Breast epithelium (tissue), 4 donors: ENCODE data around the gene TBX5. TPM values are rescaled to one million over a fixed set of nuclear protein-coding genes. Genes with fewer than 3 reads are reported as not detected.

Experiments
- DNase-seq, 2 donors: peaks; one replicate each; pipeline ENCODE4 v3.0.0-alpha.2; 2019; ENCODE audit warnings: low spot score in 2 of 2
- H3K27ac ChIP-seq, 2 donors: fragments of 200-600 bp; sonication (generic) in 1 of 2; one replicate each; pipeline ENCODE4 v1.5.1; 2016 to 2019; ENCODE audit warnings: mild to moderate bottlenecking in 1 of 2
- H3K27me3 ChIP-seq, 2 donors: fragments of 200-600 bp; sonication (generic) in 1 of 2; one replicate each; pipeline versions ENCODE4 v1.5.1 to v1.6.0; 2017 to 2019; ENCODE audit warnings: control low read depth in 1 of 2, mild to moderate bottlenecking in 1 of 2
- H3K36me3 ChIP-seq: fragments of 200-600 bp; one replicate; pipeline ENCODE4 v1.5.1; 2019
- H3K4me1 ChIP-seq, 2 donors: fragments of 200-600 bp; sonication (generic); one replicate each; pipeline ENCODE4 v1.5.1; 2016 to 2019; ENCODE audit warnings: control low read depth in 1 of 2
- H3K4me3 ChIP-seq, 3 donors: fragments of 200-600 bp; sonication (generic); 1 replicate in 2 of 3; 2 replicates in 1 of 3; pipeline ENCODE4 v1.5.1; 2016 to 2019; ENCODE audit warnings: mild to moderate bottlenecking in 3 of 3, moderate library complexity in 2 of 3
- H3K9me3 ChIP-seq, 2 donors: fragments of 200-600 bp; sonication (generic) in 1 of 2; one replicate each; pipeline ENCODE4 v1.5.1; 2016 to 2019; ENCODE audit warnings: control low read depth in 1 of 2
- POLR2A ChIP-seq: fragments of 450-650 bp; IDR thresholded peaks from one replicate; pipeline ENCODE4 v1.6.1; 2016; ENCODE audit warnings: antibody characterized with exemption, mild to moderate bottlenecking, moderate library complexity
- POLR2AphosphoS5 ChIP-seq, 3 donors: sonication (generic); formaldehyde crosslinking; IDR thresholded peaks; one replicate each; pipeline ENCODE4 v1.6.1; 2017; ENCODE audit warnings: antibody characterized with exemption in 3 of 3
- intact Hi-C: fragments of 100-400 bp; cut with DNase I; formaldehyde crosslinking; loops from one replicate; pipeline ENCODE4 v1.15.1; 2023; ENCODE audit warnings: low total_unique reads
- total RNA-seq, 3 donors: library from RNA; depleted of rRNA; stranded (reverse); fragments of >200 nt; gene quantifications; one replicate each; pipeline ENCODE4 v1.1.0, GENCODE V29; 2016
- TF ChIP-seq, protein P1 (sequence below), 3 donors: fragments of 450-650 bp; IDR thresholded peaks; one replicate each; pipeline ENCODE4 v1.5.1; 2016 to 2017; ENCODE audit warnings: antibody characterized with exemption in 3 of 3, mild to moderate bottlenecking in 3 of 3, moderate library complexity in 3 of 3

TBX5 gene
- total RNA-seq, 3 donors from 2014 or later, result 2.2 to 10.2 (median 6.2) TPM

DNA sequence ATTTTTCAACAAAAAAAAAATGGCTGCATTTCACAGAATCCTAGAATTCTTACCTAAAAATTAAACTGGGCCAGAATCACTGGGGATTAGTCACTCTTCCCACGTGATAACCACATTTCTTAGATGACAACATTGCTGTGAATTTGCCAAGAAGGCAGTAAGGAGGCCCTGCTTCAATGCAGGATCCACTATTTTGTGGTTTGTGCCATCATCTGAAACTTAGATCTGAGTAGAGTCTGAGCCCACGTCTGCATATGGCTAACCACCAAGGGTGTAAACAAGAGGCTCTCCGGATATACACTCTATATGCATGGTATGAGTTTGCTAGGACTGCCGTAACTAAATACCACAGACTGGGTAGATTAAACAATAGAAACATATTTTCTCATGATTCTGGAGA is 24.4 kb upstream of the TBX5 start:
- no peaks in the 10 kb centered on the region for H3K4me1 ChIP-seq
- H3K27ac ChIP-seq, result peak overlapping the region in 1 of 2 donors; percentile 32
- intact Hi-C loops, result no loop called here
- H3K27me3 ChIP-seq, result no peaks in the 10 kb centered on the region
- TF ChIP-seq, protein P1, sequence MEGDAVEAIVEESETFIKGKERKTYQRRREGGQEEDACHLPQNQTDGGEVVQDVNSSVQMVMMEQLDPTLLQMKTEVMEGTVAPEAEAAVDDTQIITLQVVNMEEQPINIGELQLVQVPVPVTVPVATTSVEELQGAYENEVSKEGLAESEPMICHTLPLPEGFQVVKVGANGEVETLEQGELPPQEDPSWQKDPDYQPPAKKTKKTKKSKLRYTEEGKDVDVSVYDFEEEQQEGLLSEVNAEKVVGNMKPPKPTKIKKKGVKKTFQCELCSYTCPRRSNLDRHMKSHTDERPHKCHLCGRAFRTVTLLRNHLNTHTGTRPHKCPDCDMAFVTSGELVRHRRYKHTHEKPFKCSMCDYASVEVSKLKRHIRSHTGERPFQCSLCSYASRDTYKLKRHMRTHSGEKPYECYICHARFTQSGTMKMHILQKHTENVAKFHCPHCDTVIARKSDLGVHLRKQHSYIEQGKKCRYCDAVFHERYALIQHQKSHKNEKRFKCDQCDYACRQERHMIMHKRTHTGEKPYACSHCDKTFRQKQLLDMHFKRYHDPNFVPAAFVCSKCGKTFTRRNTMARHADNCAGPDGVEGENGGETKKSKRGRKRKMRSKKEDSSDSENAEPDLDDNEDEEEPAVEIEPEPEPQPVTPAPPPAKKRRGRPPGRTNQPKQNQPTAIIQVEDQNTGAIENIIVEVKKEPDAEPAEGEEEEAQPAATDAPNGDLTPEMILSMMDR (IDR thresholded peaks at IDR 0.05), result no peak
- peak in 1 of 3 donors; percentile 20 for TF ChIP-seq POLR2AphosphoS5 (IDR thresholded peaks at IDR 0.05)
- TF ChIP-seq POLR2A, result no peak
- H3K4me3 ChIP-seq, result no peak overlapping the region
- no peaks in the 10 kb centered on the region for H3K36me3 ChIP-seq
- DNase-seq, result no peak
- H3K9me3 ChIP-seq, result no peaks in the 10 kb centered on the region

DNA sequence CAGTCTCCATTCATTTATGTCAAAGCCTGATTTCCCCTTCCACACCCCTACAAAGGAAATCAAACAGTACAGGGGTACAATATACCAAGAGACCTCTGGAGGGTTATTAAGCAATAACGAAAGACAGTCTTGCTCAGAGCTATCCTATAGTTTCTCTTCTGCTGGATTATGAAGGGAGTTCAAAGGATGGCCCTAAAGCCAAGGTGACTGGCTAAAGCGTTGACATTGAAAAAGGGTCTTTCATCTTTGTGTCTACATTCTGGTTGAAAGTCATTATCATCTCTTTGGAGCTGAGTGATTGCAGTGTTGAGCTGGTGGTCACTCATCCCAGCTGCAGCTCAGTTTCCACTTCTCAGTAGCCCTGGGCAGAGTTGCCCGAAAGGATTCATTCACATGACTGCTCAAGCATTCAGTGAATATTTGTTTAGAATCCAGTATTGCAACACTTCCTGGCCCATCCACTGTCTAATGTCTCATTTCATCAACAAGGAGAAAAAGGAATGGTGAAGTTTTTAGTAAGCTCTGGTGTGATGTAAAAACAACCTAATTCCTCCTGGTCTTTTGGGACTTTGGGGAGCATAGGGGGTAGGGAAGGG is 19.2 kb upstream of the TBX5 start:
- TF ChIP-seq POLR2AphosphoS5 (IDR thresholded peaks at IDR 0.05) (peak in 1 of 3 donors; percentile 43), POLR2A (no peak)
- TF ChIP-seq, protein P1 (IDR thresholded peaks at IDR 0.05), result no peak
- no peak overlapping the region for H3K4me3 ChIP-seq
- intact Hi-C loops, result no loop called here
- H3K36me3 ChIP-seq, result no peaks in the 10 kb centered on the region
- no peaks in the 10 kb centered on the region for H3K9me3 ChIP-seq
- H3K27ac ChIP-seq, result no peak overlapping the region
- H3K4me1 ChIP-seq, result no peaks in the 10 kb centered on the region
- H3K27me3 ChIP-seq, result peaks cover 0 to 7% of the 10 kb centered on the region in 2 donors
- DNase-seq, result no peak

DNA sequence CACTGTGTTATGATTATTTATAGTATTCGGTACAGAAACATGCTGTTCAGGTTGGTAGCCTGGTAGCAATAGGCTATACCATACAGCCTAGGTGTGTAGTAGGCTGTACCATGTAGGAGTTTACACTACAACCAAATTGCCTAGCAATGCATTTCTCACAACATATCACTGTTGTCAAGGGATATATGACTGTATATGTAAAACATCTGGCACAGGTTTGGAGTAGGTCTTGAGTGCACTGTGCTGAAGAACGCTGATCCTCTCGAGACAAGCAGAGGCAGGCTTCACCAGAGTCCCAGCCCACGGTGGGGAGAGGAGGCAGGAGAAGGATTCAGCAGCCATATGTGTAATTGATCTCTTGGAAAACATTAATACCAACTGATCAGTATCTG is 15.0 kb upstream of the TBX5 start:
- intact Hi-C loops, result no loop called here
- Histone ChIP-seq H3K4me3 (no peak overlapping the region), H3K27ac (no peak overlapping the region), H3K27me3 (peaks cover 0 to 20% of the 10 kb centered on the region in 2 donors), H3K36me3 (no peaks in the 10 kb centered on the region), H3K4me1 (no peaks in the 10 kb centered on the region), H3K9me3 (no peaks in the 10 kb centered on the region)
- TF ChIP-seq, protein P1 (IDR thresholded peaks at IDR 0.05), result no peak
- TF ChIP-seq POLR2A (no peak), POLR2AphosphoS5 (IDR thresholded peaks at IDR 0.05) (no peak)
- DNase-seq, result no peak

DNA sequence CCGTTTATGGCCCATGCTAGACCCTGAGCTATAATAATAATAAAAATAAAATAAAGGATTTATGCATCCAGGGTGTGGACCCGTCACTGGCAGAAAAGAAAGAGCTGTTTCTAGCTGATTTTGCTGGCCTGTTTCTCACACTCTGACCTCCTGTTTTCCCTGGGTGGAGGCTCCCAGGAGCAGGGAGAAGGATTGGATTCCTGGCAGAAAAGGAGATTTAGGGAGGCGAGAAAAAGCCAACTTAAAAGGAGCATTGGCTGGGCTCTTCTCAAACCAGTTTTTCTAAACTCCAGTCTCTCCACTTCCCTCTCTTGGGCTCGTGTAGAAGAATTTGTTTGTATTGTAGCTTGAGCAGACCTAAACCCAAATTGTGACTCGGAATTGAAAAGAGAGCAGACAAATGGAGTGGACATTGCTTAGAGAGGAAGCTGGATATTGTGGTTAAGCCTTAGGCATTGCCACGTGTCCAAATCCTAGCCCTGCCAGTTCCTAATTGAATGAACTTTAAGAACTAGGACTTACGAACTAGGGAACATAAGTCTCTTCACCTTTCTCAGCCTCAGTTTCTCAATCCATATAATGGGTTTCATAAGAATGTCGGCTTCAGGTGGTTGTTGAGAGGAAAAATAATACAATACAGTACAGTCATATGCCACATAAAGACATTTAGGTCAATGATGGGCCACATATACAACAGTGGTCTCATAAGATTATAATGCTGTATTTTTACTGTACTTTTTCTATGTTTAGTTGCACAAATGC is 14.4 kb upstream of the TBX5 start:
- H3K36me3 ChIP-seq, result no peaks in the 10 kb centered on the region
- no peak overlapping the region for H3K27ac ChIP-seq
- intact Hi-C loops, result no loop called here
- TF ChIP-seq POLR2AphosphoS5 (IDR thresholded peaks at IDR 0.05), result no peak
- no peak for TF ChIP-seq POLR2A
- TF ChIP-seq, protein P1 (IDR thresholded peaks at IDR 0.05), result no peak
- no peak for DNase-seq
- H3K4me3 ChIP-seq, result no peak overlapping the region
- peaks cover 0 to 26% of the 10 kb centered on the region in 2 donors for H3K27me3 ChIP-seq
- H3K9me3 ChIP-seq, result no peaks in the 10 kb centered on the region
- no peaks in the 10 kb centered on the region for H3K4me1 ChIP-seq

DNA sequence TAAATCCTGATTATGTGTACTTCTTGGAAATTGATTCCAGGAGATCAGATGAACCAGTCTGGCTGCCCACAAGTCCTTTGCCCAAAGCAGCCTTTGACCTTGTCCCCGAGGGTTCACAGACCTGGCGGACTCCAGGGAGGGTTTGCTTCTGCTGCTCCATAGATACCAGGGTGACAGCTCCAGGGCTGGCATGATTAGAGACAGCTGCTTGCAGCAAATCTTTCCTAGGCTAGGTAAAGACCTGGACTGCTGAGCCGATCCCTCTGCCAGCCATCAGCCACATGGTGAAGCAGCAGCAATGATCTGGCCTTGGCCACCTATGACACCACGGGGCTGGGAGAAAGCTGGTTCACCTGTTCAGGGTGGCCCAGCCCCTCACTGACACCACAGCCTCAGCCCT is 10.1 kb upstream of the TBX5 start:
- H3K4me1 ChIP-seq, result no peaks in the 10 kb centered on the region
- H3K36me3 ChIP-seq, result no peaks in the 10 kb centered on the region
- no peak overlapping the region for H3K27ac ChIP-seq
- intact Hi-C loops, result no loop called here
- no peak for DNase-seq
- no peak for TF ChIP-seq POLR2A
- TF ChIP-seq, protein P1 (IDR thresholded peaks at IDR 0.05), result no peak
- no peak for TF ChIP-seq POLR2AphosphoS5 (IDR thresholded peaks at IDR 0.05)
- H3K9me3 ChIP-seq, result no peaks in the 10 kb centered on the region
- H3K4me3 ChIP-seq, result no peak overlapping the region
- peaks cover 0 to 59% of the 10 kb centered on the region in 2 donors for H3K27me3 ChIP-seq
